H9 (cell line): ENCODE measurements around the gene ST6GAL1. TPM values are rescaled to one million over a fixed set of nuclear protein-coding genes. Genes with fewer than 3 reads are reported as not detected.

Source experiments
- DNase-seq: peaks from one replicate; pipeline ENCODE4 v3.0.0-alpha.2; 2017
- H2AFZ ChIP-seq: one replicate; pipeline ENCODE4 v1.6.1; 2013; ENCODE audit warnings: mild to moderate bottlenecking, low read length, control low read depth, moderate library complexity
- H2AK5ac ChIP-seq: 2 replicates; pipeline ENCODE4 v1.6.1; 2013; ENCODE audit warnings: low read length, control low read depth, mixed read lengths; ENCODE audit not compliant: insufficient read length
- H2BK120ac ChIP-seq: one replicate; pipeline ENCODE4 v1.6.1; 2013; ENCODE audit warnings: low read depth, mild to moderate bottlenecking, low read length, control low read depth, inconsistent platforms; ENCODE audit not compliant: poor library complexity, severe bottlenecking
- H2BK12ac ChIP-seq: 2 replicates; pipeline ENCODE4 v1.6.1; 2013; ENCODE audit warnings: low read length, control low read depth, mixed read lengths, low read depth; ENCODE audit not compliant: insufficient read length
- H2BK15ac ChIP-seq: 2 replicates; pipeline ENCODE4 v1.6.1; 2013; ENCODE audit warnings: low read depth, low read length, control low read depth
- H2BK20ac ChIP-seq: one replicate; pipeline ENCODE4 v1.6.1; 2013; ENCODE audit warnings: low read depth, mild to moderate bottlenecking, low read length, control low read depth, inconsistent platforms; ENCODE audit not compliant: poor library complexity, severe bottlenecking
- H2BK5ac ChIP-seq: 2 replicates; pipeline ENCODE4 v1.6.1; 2013; ENCODE audit warnings: low read length, control low read depth, mixed read lengths; ENCODE audit not compliant: insufficient read length
- H3K14ac ChIP-seq: 2 replicates; pipeline ENCODE4 v1.6.1; 2013; ENCODE audit warnings: low read length, control low read depth; ENCODE audit not compliant: insufficient read depth
- H3K18ac ChIP-seq: 2 replicates; pipeline ENCODE4 v1.6.1; 2013; ENCODE audit warnings: low read depth, mild to moderate bottlenecking, mixed read lengths, low read length, control low read depth; ENCODE audit not compliant: insufficient read length
- H3K23ac ChIP-seq: 2 replicates; pipeline ENCODE4 v1.6.1; 2013; ENCODE audit warnings: low read length, control low read depth, mixed read lengths, low read depth; ENCODE audit not compliant: insufficient read length
- H3K23me2 ChIP-seq: 2 replicates; pipeline ENCODE4 v1.6.1; 2013; ENCODE audit warnings: low read depth, mild to moderate bottlenecking, mixed read lengths, low read length, control low read depth; ENCODE audit not compliant: insufficient read length, poor library complexity, severe bottlenecking
- H3K27ac ChIP-seq: 2 replicates; pipeline ENCODE4 v1.5.1; 2013; ENCODE audit warnings: low read length, control low read depth, mixed read lengths, low read depth; ENCODE audit not compliant: insufficient read length
- H3K27me3 ChIP-seq: 2 replicates; pipeline ENCODE4 v1.6.1; 2013; ENCODE audit warnings: low read length, control low read depth, inconsistent platforms; ENCODE audit not compliant: insufficient read depth
- H3K4ac ChIP-seq: 2 replicates; pipeline ENCODE4 v1.6.1; 2013; ENCODE audit warnings: low read depth, mild to moderate bottlenecking, control low read depth, inconsistent platforms, low read length, moderate library complexity
- H3K4me1 ChIP-seq: 2 replicates; pipeline ENCODE4 v1.6.1; 2013; ENCODE audit warnings: low read length, control low read depth, inconsistent platforms; ENCODE audit not compliant: insufficient read depth
- H3K4me2 ChIP-seq: 2 replicates; pipeline ENCODE4 v1.6.1; 2013; ENCODE audit warnings: low read length, control low read depth, mixed read lengths; ENCODE audit not compliant: insufficient read length, insufficient read depth
- H3K56ac ChIP-seq: 2 replicates; pipeline ENCODE4 v1.6.1; 2013; ENCODE audit warnings: low read depth, mild to moderate bottlenecking, mixed read lengths, low read length, control low read depth; ENCODE audit not compliant: insufficient read length
- H3K79me1 ChIP-seq: 2 replicates; pipeline ENCODE4 v1.6.1; 2013; ENCODE audit warnings: low read depth, mild to moderate bottlenecking, moderate library complexity, low read length, control low read depth, inconsistent platforms; ENCODE audit not compliant: insufficient read depth, poor library complexity, severe bottlenecking
- H3K79me2 ChIP-seq: 2 replicates; pipeline ENCODE4 v1.6.1; 2013; ENCODE audit warnings: low read length, control low read depth, inconsistent platforms; ENCODE audit not compliant: insufficient read depth
- H3K9ac ChIP-seq: 2 replicates; pipeline ENCODE4 v1.6.1; 2013; ENCODE audit warnings: low read length, control low read depth, mixed read lengths; ENCODE audit not compliant: insufficient read length; ENCODE audit errors: extremely low read depth
- H3K9me3 ChIP-seq: one replicate; pipeline ENCODE4 v1.6.1; 2013; ENCODE audit warnings: low read depth, low read length, inconsistent platforms; ENCODE audit not compliant: control insufficient read depth
- H3T11ph ChIP-seq: one replicate; pipeline ENCODE4 v1.6.1; 2013; ENCODE audit warnings: mild to moderate bottlenecking, low read length, control low read depth, inconsistent platforms
- H4K20me1 ChIP-seq: one replicate; pipeline ENCODE4 v1.6.1; 2013; ENCODE audit not compliant: control insufficient read depth, insufficient read length, insufficient read depth
- H4K5ac ChIP-seq: 2 replicates; pipeline ENCODE4 v1.6.1; 2013; ENCODE audit warnings: low read depth, mild to moderate bottlenecking, mixed read lengths, low read length, control low read depth; ENCODE audit not compliant: insufficient read length
- H4K8ac ChIP-seq: replicated peaks from 2 replicates; pipeline ENCODE4 v1.6.1; 2013; ENCODE audit warnings: low read length, control low read depth, mixed read lengths, low read depth; ENCODE audit not compliant: insufficient read length
- H4K91ac ChIP-seq: 2 replicates; pipeline ENCODE4 v1.6.1; 2013; ENCODE audit warnings: low read depth, mild to moderate bottlenecking, moderate library complexity, mixed read lengths, low read length, control low read depth; ENCODE audit not compliant: insufficient read length
- H3K27ac Mint-ChIP-seq, 3 experiments: 2 replicates in 2 of 3; 3 replicates in 1 of 3; pipeline ENCODE4 v1.8.0; 2020 to 2021; ENCODE audit warnings: mixed read lengths in 3 of 3, mild to moderate bottlenecking in 1 of 3, moderate library complexity in 1 of 3
- H3K27me3 Mint-ChIP-seq: 2 replicates; pipeline ENCODE4 v1.8.0; 2021; ENCODE audit warnings: low read depth, mild to moderate bottlenecking, moderate library complexity, mixed read lengths
- H3K36me3 Mint-ChIP-seq, 3 experiments: 2 replicates in 2 of 3; 3 replicates in 1 of 3; pipeline ENCODE4 v1.8.0; 2020 to 2021; ENCODE audit warnings: low read depth in 3 of 3, mixed read lengths in 3 of 3; ENCODE audit not compliant: insufficient read depth in 1 of 3
- H3K4me1 Mint-ChIP-seq, 2 experiments: 2 replicates each; pipeline ENCODE4 v1.8.0; 2020; ENCODE audit warnings: mixed read lengths in 2 of 2
- H3K4me3 Mint-ChIP-seq, 2 experiments: 2 replicates in 1 of 2; 3 replicates in 1 of 2; pipeline ENCODE4 v1.8.0; 2020 to 2021; ENCODE audit warnings: mild to moderate bottlenecking in 2 of 2, mixed read lengths in 2 of 2, moderate library complexity in 1 of 2
- H3K9me3 Mint-ChIP-seq, 2 experiments: 2 replicates in 1 of 2; 3 replicates in 1 of 2; pipeline ENCODE4 v1.8.0; 2020; ENCODE audit warnings: mild to moderate bottlenecking in 2 of 2, mixed read lengths in 2 of 2, moderate library complexity in 1 of 2
- WGBS: extraction: QIAGEN DNeasy Blood & Tissue Kit; methylation state at CpG from one replicate; pipeline ENCODE4 v1.1.7; 2013; ENCODE audit warnings: missing lambda C conversion rate, low lambda C conversion rate, mixed read lengths; ENCODE audit not compliant: insufficient read length; ENCODE audit errors: extremely low coverage; 5-methylcytosine and 5-hydroxymethylcytosine counted together
- total RNA-seq: library from RNA; stranded (reverse); gene quantifications from 2 replicates; pipeline ENCODE4 v1.2.1, GENCODE V29; 2021
- TF ChIP-seq, protein P1 (sequence below): fragments of 200-600 bp; sonication (generic); conservative IDR thresholded peaks from 3 replicates; pipeline ENCODE4 v1.8.0; 2021; ENCODE audit warnings: antibody characterized with exemption, mild to moderate bottlenecking

Gene ST6GAL1
- total RNA-seq, 1 experiment from 2014 or later = 139 TPM

DNA sequence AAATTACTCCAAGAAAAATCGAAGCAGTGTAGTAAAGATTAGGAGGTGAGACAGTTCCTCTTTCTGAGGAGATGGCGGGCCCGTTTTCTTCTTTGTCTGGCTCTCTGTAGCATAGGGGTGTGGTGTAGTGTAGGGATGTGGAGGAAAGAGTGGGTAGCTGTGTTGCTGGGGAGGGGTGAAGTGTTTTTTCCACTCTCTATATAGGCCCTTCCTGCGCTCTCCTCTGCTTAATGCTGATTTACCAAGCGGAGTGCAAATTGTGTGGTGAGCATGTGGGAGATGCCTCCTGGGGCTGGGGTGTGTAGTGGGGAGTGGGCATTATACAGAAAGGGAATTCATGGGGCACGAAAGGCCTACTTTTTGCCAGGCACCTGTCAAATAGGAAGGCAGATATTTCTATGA lies 94.9 kb downstream of the ST6GAL1 start:
- H3K9me3 ChIP-seq = no peaks in the 10 kb centered on the region
- Mint-ChIP-seq H3K4me3 (no peak overlapping the region), H3K36me3 (peaks cover 15 to 32% (median 19%) of the 10 kb centered on the region in 3 experiments; a peak in 6 of 7 replicates), H3K27ac (peak overlapping the region; percentile 3 to 7 (median 3); a peak in 3 of 7 replicates), H3K9me3 (no peaks in the 10 kb centered on the region; a peak in 2 of 5 replicates), H3K4me1 (peaks cover 16 to 26% of the 10 kb centered on the region in 2 experiments; a peak in 3 of 4 replicates), H3K27me3 (no peaks in the 10 kb centered on the region)
- no peaks in the 10 kb centered on the region; the same call in 1 of the 2 replicates for H3K79me2 ChIP-seq
- H3K4ac ChIP-seq = no peak overlapping the region
- H4K8ac ChIP-seq = no peak overlapping the region
- no peak overlapping the region for H2BK15ac ChIP-seq
- H2BK5ac ChIP-seq = no peak overlapping the region
- no peak overlapping the region for H3K56ac ChIP-seq
- H4K20me1 ChIP-seq = no peaks in the 10 kb centered on the region
- H3T11ph ChIP-seq = no peak overlapping the region
- H3K27me3 ChIP-seq = no peaks in the 10 kb centered on the region
- no peaks in the 10 kb centered on the region for H3K79me1 ChIP-seq
- no peak overlapping the region for H4K5ac ChIP-seq
- no peak overlapping the region for H3K9ac ChIP-seq
- H3K23me2 ChIP-seq = no peaks in the 10 kb centered on the region
- no peak overlapping the region for H3K4me2 ChIP-seq
- H2AFZ ChIP-seq = no peak overlapping the region
- H2BK20ac ChIP-seq = no peak overlapping the region
- H2BK12ac ChIP-seq = no peak overlapping the region
- H2AK5ac ChIP-seq = no peak overlapping the region
- H3K4me1 ChIP-seq = no peaks in the 10 kb centered on the region
- no peak overlapping the region for H3K18ac ChIP-seq
- H4K91ac ChIP-seq = no peak overlapping the region
- no peak overlapping the region for H3K27ac ChIP-seq
- no peak overlapping the region for H3K23ac ChIP-seq
- no CpG with 5 or more reads among the region's 6 CpGs for WGBS
- TF ChIP-seq, protein P1, sequence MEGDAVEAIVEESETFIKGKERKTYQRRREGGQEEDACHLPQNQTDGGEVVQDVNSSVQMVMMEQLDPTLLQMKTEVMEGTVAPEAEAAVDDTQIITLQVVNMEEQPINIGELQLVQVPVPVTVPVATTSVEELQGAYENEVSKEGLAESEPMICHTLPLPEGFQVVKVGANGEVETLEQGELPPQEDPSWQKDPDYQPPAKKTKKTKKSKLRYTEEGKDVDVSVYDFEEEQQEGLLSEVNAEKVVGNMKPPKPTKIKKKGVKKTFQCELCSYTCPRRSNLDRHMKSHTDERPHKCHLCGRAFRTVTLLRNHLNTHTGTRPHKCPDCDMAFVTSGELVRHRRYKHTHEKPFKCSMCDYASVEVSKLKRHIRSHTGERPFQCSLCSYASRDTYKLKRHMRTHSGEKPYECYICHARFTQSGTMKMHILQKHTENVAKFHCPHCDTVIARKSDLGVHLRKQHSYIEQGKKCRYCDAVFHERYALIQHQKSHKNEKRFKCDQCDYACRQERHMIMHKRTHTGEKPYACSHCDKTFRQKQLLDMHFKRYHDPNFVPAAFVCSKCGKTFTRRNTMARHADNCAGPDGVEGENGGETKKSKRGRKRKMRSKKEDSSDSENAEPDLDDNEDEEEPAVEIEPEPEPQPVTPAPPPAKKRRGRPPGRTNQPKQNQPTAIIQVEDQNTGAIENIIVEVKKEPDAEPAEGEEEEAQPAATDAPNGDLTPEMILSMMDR = no peak
- no peak overlapping the region for H2BK120ac ChIP-seq
- DNase-seq = no peak
- H3K14ac ChIP-seq = no peak overlapping the region
